Skeletal muscle tissue (tissue), 4 donors: Measurements from ENCODE around the gene C13orf42. TPM values are rescaled to one million over a fixed set of nuclear protein-coding genes. Genes with fewer than 3 reads are reported as not detected.

ENCODE experiments used
- H3K27ac ChIP-seq: one replicate; pipeline ENCODE4 v1.7.0; 2013; ENCODE audit warnings: mild to moderate bottlenecking, low read depth, low read length, inconsistent platforms
- H3K27me3 ChIP-seq, 3 donors: one replicate each; pipeline ENCODE4 v1.7.0; 2013; ENCODE audit warnings: low read length in 3 of 3; ENCODE audit not compliant: control insufficient read depth in 3 of 3, insufficient read depth in 3 of 3
- H3K36me3 ChIP-seq, 3 donors: one replicate each; pipeline ENCODE4 v1.7.0; 2013; ENCODE audit warnings: low read length in 3 of 3; ENCODE audit not compliant: control insufficient read depth in 3 of 3, insufficient read depth in 3 of 3
- H3K4me1 ChIP-seq, 3 donors: one replicate each; pipeline ENCODE4 v1.7.0; 2013; ENCODE audit warnings: low read length in 3 of 3, mild to moderate bottlenecking in 3 of 3; ENCODE audit not compliant: control insufficient read depth in 3 of 3, insufficient read depth in 3 of 3
- H3K4me3 ChIP-seq, 3 donors: one replicate each; pipeline ENCODE4 v1.7.0; 2013; ENCODE audit warnings: low read length in 3 of 3
- H3K9ac ChIP-seq, 3 donors: one replicate each; pipeline ENCODE4 v1.7.0; 2013; ENCODE audit warnings: low read length in 3 of 3, mild to moderate bottlenecking in 3 of 3, moderate library complexity in 2 of 3, low read depth in 1 of 3
- H3K9me3 ChIP-seq, 3 donors: one replicate each; pipeline ENCODE4 v1.7.0; 2013; ENCODE audit warnings: low read length in 3 of 3; ENCODE audit not compliant: control insufficient read depth in 3 of 3
- total RNA-seq: library from RNA; depleted of rRNA; stranded (reverse); fragments of >200 nt; gene quantifications from one replicate; pipeline ENCODE4 v1.2.3, GENCODE V29; 2014
- donor health status: Osteomylitis.

C13orf42 gene
- total RNA-seq, 1 donor from 2014 or later: not detected

DNA sequence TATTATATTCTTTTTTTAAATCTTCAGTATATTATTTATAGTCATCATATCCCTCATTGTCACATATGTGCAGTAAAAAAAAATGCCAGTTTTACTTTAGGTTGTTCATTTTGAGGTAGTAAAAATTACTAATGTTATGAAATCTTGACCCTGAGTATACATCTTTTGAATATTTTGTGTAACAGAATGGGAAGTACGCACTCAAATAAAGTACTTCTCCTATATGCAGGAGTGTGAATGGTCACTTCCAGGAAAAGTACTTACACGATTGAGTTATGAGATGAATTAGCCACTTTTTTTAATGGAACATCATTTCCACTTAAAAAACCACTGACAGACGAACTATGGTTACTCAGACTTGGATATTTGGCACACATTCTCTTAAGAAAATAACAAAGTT lies 58.5 kb downstream of the C13orf42 start:
- no peaks in the 10 kb centered on the region for H3K27me3 ChIP-seq
- no peak overlapping the region for H3K27ac ChIP-seq
- H3K9ac ChIP-seq: no peak overlapping the region
- H3K4me3 ChIP-seq: no peak overlapping the region
- no peaks in the 10 kb centered on the region for H3K9me3 ChIP-seq
- H3K4me1 ChIP-seq: no peaks in the 10 kb centered on the region
- no peaks in the 10 kb centered on the region for H3K36me3 ChIP-seq

GRCh38 chr13:51050021-51050830 lies 60.8 kb downstream of the C13orf42 start:
- Histone ChIP-seq H3K9me3 (no peaks in the 10 kb centered on the region), H3K4me1 (no peaks in the 10 kb centered on the region), H3K9ac (no peak overlapping the region), H3K36me3 (no peaks in the 10 kb centered on the region), H3K27ac (no peak overlapping the region), H3K27me3 (no peaks in the 10 kb centered on the region), H3K4me3 (no peak overlapping the region)

DNA sequence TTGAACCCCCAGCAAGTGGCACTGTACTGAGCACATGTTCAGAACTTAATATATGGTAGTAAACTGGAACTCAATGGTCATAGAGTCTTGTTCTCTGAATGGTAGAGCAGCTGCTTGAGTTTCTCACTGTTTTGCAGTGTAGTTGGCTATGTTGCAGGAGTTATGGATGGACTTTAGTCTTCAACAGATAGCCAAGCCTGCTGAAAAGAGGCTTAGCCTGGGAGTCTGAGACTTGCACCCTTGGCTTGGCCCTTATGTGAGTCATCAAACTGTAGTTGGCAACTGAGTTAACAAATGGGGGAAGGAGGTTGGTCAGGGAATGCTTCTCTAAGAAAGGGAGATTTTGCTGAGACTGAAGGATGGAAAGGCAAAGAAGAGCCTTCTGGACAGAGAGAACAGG lies 62.5 kb downstream of the C13orf42 start:
- no peaks in the 10 kb centered on the region for H3K4me1 ChIP-seq
- no peak overlapping the region for H3K4me3 ChIP-seq
- no peak overlapping the region for H3K27ac ChIP-seq
- no peaks in the 10 kb centered on the region for H3K9me3 ChIP-seq
- no peak overlapping the region for H3K9ac ChIP-seq
- no peaks in the 10 kb centered on the region for H3K36me3 ChIP-seq
- H3K27me3 ChIP-seq: no peaks in the 10 kb centered on the region

DNA sequence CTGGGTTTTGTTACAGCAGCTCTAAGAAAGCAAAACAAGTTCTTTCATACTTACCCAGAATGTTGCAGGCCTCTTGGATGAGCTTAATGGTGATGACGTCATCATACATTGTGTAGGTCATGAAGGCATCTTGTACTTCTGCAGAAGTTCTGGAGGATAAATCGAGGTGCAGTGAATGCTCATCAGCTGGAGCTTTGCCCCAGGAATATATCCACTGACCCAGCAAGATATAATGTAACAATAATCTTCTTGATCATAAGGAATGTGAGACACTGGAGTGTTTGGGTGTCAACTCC lies 63.0 kb downstream of the C13orf42 start:
- Histone ChIP-seq H3K27ac (no peak overlapping the region), H3K9ac (no peak overlapping the region), H3K9me3 (no peaks in the 10 kb centered on the region), H3K36me3 (no peaks in the 10 kb centered on the region), H3K27me3 (no peaks in the 10 kb centered on the region), H3K4me1 (no peaks in the 10 kb centered on the region), H3K4me3 (no peak overlapping the region)

GRCh38 chr13:51047434-51048165 lies 63.5 kb downstream of the C13orf42 start:
- Histone ChIP-seq H3K27me3 (no peaks in the 10 kb centered on the region), H3K4me3 (no peak overlapping the region), H3K36me3 (no peaks in the 10 kb centered on the region), H3K9ac (no peak overlapping the region), H3K9me3 (no peaks in the 10 kb centered on the region), H3K4me1 (no peaks in the 10 kb centered on the region), H3K27ac (no peak overlapping the region)

- Histone ChIP-seq H3K36me3 (no peaks in the 10 kb centered on the region), H3K27ac (no peak overlapping the region), H3K9ac (no peak overlapping the region), H3K4me3 (no peak overlapping the region), H3K27me3 (no peaks in the 10 kb centered on the region), H3K9me3 (no peaks in the 10 kb centered on the region), H3K4me1 (no peaks in the 10 kb centered on the region)
Measured at GRCh38 chr13:51045451-51045850, 65.6 kb downstream of the C13orf42 start.

GRCh38 chr13:51044023-51044665 lies 66.9 kb downstream of the C13orf42 start:
- Histone ChIP-seq H3K4me1 (no peaks in the 10 kb centered on the region), H3K27ac (no peak overlapping the region), H3K4me3 (no peak overlapping the region), H3K36me3 (no peaks in the 10 kb centered on the region), H3K9ac (no peak overlapping the region), H3K9me3 (no peaks in the 10 kb centered on the region), H3K27me3 (no peaks in the 10 kb centered on the region)

GRCh38 chr13:51043310-51043709 lies 67.8 kb downstream of the C13orf42 start:
- H3K9me3 ChIP-seq: no peaks in the 10 kb centered on the region
- no peak overlapping the region for H3K9ac ChIP-seq
- no peaks in the 10 kb centered on the region for H3K27me3 ChIP-seq
- no peak overlapping the region for H3K27ac ChIP-seq
- H3K36me3 ChIP-seq: no peaks in the 10 kb centered on the region
- no peaks in the 10 kb centered on the region for H3K4me1 ChIP-seq
- no peak overlapping the region for H3K4me3 ChIP-seq

- H3K9ac ChIP-seq: no peak overlapping the region
- H3K4me1 ChIP-seq: no peaks in the 10 kb centered on the region
- H3K27ac ChIP-seq: no peak overlapping the region
- H3K27me3 ChIP-seq: no peaks in the 10 kb centered on the region
- no peaks in the 10 kb centered on the region for H3K9me3 ChIP-seq
- H3K36me3 ChIP-seq: no peaks in the 10 kb centered on the region
- no peak overlapping the region for H3K4me3 ChIP-seq
Measured at GRCh38 chr13:51041710-51042109, 69.4 kb downstream of the C13orf42 start.

GRCh38 chr13:51041126-51041525 lies 69.9 kb downstream of the C13orf42 start:
- Histone ChIP-seq H3K9ac (no peak overlapping the region), H3K36me3 (no peaks in the 10 kb centered on the region), H3K4me1 (no peaks in the 10 kb centered on the region), H3K27ac (no peak overlapping the region), H3K27me3 (no peaks in the 10 kb centered on the region), H3K4me3 (no peak overlapping the region), H3K9me3 (no peaks in the 10 kb centered on the region)
